ENCODE data around the gene CES3. TPM values are rescaled to one million over a fixed set of nuclear protein-coding genes. Genes with fewer than 3 reads are reported as not detected.

Gene CES3
- total RNA-seq, 1 donor: 0.54 TPM

DNA sequence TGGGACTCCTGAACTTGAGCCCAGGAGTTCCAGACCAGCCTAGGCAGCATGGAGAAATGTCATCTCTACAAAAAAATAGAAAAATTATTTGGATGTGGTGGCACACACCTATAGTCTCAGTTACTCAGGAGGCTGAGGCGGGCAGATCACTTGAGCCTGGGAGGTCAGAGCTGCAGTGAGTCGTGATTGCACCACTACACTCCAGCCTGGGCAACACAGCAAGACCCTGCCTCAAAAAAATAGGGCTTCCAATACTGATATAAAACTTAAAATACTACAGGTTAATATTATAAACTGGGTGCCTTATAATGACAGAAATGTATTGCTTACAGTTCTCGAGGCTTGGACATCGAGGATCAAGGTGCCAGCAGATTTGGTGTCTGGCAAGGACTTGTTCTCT is 15.1 kb upstream of the CES3 start:
- no peak overlapping the region for H3K4me3 ChIP-seq (ENCODE audit: low read depth, low read length)
- DNase-seq (ENCODE audit: low read depth): no peak
- TF ChIP-seq, protein P1, sequence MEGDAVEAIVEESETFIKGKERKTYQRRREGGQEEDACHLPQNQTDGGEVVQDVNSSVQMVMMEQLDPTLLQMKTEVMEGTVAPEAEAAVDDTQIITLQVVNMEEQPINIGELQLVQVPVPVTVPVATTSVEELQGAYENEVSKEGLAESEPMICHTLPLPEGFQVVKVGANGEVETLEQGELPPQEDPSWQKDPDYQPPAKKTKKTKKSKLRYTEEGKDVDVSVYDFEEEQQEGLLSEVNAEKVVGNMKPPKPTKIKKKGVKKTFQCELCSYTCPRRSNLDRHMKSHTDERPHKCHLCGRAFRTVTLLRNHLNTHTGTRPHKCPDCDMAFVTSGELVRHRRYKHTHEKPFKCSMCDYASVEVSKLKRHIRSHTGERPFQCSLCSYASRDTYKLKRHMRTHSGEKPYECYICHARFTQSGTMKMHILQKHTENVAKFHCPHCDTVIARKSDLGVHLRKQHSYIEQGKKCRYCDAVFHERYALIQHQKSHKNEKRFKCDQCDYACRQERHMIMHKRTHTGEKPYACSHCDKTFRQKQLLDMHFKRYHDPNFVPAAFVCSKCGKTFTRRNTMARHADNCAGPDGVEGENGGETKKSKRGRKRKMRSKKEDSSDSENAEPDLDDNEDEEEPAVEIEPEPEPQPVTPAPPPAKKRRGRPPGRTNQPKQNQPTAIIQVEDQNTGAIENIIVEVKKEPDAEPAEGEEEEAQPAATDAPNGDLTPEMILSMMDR (IDR thresholded peaks at IDR 0.05; ENCODE audit: insufficient read depth, low read length): no peak

DNA sequence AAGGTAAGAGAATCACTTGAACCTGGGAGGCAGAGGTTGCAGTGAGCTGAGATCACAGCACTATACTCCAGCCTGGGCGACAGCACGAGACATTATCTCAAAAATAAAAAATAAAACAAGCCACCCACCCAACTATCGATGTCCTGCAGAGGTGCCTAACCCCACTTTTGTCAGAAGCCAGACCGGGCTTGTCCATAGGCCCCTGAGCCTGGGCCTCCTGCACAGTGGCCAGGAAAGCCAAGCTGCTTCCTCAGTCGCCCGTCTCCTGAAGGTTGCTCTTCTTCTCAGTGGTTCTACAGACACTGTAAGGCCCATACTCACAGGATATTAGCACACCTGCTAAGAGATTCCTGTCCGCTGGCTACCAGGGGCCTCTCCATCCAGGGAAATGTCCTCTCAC is 14.5 kb upstream of the CES3 start:
- TF ChIP-seq, protein P1 (IDR thresholded peaks at IDR 0.05; ENCODE audit: insufficient read depth, low read length): no peak
- H3K4me3 ChIP-seq (ENCODE audit: low read depth, low read length): no peak overlapping the region
- no peak for DNase-seq (ENCODE audit: low read depth)

DNA sequence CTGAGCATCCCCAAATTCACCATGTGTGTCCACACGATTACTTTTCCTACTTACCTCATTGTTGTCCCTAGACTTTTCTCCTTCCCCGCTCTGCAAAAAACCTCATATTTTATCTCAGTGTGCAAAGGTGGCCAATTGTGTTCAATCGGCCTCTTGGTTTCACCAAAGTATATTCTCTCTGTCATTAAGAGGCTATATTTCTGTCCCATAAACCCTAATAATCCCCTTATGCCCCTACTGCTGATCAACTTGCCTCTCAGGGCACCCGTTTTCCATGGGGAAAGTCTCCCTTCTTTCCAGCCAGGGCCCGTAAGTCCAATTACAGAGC is 14.1 kb upstream of the CES3 start:
- DNase-seq (ENCODE audit: low read depth): no peak
- no peak overlapping the region for H3K4me3 ChIP-seq (ENCODE audit: low read depth, low read length)
- TF ChIP-seq, protein P1 (IDR thresholded peaks at IDR 0.05; ENCODE audit: insufficient read depth, low read length): no peak

DNA sequence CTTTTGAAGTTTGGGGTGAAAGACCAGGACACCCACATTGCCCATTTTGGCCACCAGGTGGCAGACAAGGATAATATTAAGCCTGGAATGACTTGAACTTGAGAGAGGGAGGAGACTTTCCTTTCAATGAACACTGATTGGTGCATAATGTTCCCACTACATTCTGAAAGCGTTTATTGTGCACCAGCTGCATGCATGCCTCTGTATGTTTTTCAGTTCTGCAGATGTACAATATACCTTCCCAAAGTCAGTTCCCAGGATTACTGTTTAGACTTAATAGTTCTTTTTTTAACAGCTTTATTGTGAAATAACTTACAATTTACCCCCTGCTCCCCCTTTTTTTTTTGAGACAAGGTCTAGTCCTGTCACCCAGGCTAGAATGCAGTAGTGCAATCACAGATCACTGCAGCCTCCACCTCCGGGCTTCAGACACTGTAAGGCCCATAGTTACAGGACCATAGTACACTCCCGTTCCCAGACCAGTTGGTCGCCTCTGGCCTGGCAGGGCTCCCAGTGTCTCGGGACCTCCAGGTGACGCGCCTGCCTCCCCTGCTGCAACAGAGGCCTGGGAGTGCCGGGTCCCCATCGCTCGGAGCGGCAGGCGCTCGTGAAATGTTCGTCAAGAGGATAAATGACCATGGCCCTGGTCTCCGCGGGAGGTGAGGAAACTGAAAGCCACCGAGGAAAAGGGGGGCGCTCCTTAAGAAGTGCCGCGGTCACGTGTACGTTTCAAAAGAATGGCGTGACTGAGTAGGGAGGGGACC is 13.6 kb upstream of the CES3 start:
- DNase-seq (ENCODE audit: low read depth): peak; percentile 87
- H3K4me3 ChIP-seq (ENCODE audit: low read depth, low read length): peak overlapping the region; percentile 64
- TF ChIP-seq, protein P1 (IDR thresholded peaks at IDR 0.05; ENCODE audit: insufficient read depth, low read length): peak; percentile 88

DNA sequence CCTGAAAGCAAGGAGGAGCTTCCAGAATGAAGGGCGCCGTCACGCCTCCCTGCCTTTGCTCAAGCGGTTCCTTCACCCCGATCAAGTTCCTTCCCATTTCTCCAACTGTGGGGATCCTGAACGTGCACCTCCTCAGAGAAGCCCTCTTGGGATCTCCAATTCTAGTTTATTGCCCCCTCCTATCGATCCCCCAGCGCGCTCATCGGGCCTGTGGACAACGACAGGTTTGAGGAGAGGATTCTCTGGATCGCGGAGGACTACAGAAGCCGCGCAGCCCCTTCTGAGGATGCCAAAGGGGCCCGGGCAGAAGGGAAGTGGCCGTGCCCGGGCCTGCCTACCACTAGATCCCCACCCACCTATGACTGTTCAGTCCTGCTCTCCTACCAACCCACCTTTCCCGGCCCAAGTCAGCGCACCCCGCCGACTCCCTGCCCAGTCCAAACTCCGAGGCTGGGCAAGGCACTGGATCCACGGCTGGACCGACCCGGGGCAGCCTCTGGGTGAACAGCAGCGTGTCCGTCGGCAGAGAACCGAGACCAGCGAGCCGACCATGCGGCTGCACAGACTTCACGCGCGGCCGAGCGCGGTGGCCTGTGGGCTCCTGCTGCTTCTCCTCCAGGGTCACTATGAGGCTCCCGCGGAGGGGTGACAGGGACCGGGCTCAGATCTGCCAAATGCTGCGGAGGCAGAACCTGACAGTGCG is 12.8 kb upstream of the CES3 start:
- TF ChIP-seq, protein P1 (IDR thresholded peaks at IDR 0.05; ENCODE audit: insufficient read depth, low read length): no peak
- DNase-seq (ENCODE audit: low read depth): no peak
- H3K4me3 ChIP-seq (ENCODE audit: low read depth, low read length): peak overlapping the region; percentile 64

DNA sequence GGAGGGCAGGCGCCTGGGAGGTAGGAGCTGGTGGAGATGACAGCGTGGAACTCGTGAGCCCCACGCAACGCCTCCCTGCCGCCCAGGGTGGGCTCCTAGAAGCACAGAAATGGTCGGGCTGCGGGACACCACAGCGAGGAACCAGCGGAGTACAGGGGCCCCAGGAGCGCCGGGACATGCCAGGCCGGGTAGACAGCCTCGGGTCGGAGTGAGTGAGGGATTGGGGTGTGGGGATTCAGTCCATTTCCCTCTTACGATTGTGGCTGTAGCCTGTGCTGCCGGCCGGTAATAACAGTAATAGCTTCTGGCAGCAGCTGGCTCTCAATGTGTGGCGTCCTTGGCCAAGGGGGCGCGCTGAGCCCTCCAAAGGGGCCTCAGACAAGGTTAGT is 12.2 kb upstream of the CES3 start:
- H3K4me3 ChIP-seq (ENCODE audit: low read depth, low read length): no peak overlapping the region
- DNase-seq (ENCODE audit: low read depth): no peak
- TF ChIP-seq, protein P1 (IDR thresholded peaks at IDR 0.05; ENCODE audit: insufficient read depth, low read length): no peak
